ENCODE data around the gene KCNG2.

Gene KCNG2

GRCh38 chr18:79940126-79940813, 142.5 kb downstream of the KCNG2 start:
- Histone ChIP-seq H2AFZ (ENCODE audit: low read depth) (no peak overlapping the region), H3K4me2 (no peak overlapping the region), H3K27me3 (ENCODE audit: insufficient read depth, low read depth) (no peaks in the 10 kb centered on the region), H3K4me3 (IDR thresholded peaks at IDR 0.05; ENCODE audit: insufficient read depth, low read depth, low read length) (no peak overlapping the region), H3K4me1 (ENCODE audit: low read depth, poor library complexity, severe bottlenecking) (no peaks in the 10 kb centered on the region), H4K20me1 (ENCODE audit: insufficient read depth) (no peaks in the 10 kb centered on the region), H3K27ac (no peak overlapping the region), H3K36me3 (ENCODE audit: insufficient read depth) (peaks cover 16% of the 10 kb centered on the region; the same call in 1 of the 2 replicates), H3K9ac (no peak overlapping the region), H3K79me2 (ENCODE audit: insufficient read depth, low read depth) (peaks cover 21% of the 10 kb centered on the region; the same call in 1 of the 2 replicates)
- no peak for TF ChIP-seq CTCF (conservative IDR thresholded peaks at IDR 0.05; ENCODE audit: low read depth, low read length)

- no peaks in the 10 kb centered on the region for H4K20me1 ChIP-seq (ENCODE audit: insufficient read depth)
- no peak overlapping the region for H3K27ac ChIP-seq
- H3K4me3 ChIP-seq (IDR thresholded peaks at IDR 0.05; ENCODE audit: insufficient read depth, low read depth, low read length): no peak overlapping the region
- H3K79me2 ChIP-seq (ENCODE audit: insufficient read depth, low read depth): peaks cover 21% of the 10 kb centered on the region; the same call in 1 of the 2 replicates
- H3K27me3 ChIP-seq (ENCODE audit: insufficient read depth, low read depth): no peaks in the 10 kb centered on the region
- peaks cover 16% of the 10 kb centered on the region; the same call in 1 of the 2 replicates for H3K36me3 ChIP-seq (ENCODE audit: insufficient read depth)
- no peak overlapping the region for H2AFZ ChIP-seq (ENCODE audit: low read depth)
- H3K9ac ChIP-seq: no peak overlapping the region
- no peak for TF ChIP-seq CTCF (conservative IDR thresholded peaks at IDR 0.05; ENCODE audit: low read depth, low read length)
- no peaks in the 10 kb centered on the region for H3K4me1 ChIP-seq (ENCODE audit: low read depth, poor library complexity, severe bottlenecking)
- H3K4me2 ChIP-seq: no peak overlapping the region
Observed at GRCh38 chr18:79940814-79941472, 143.2 kb downstream of the KCNG2 start.

GRCh38 chr18:79941473-79942119, 143.9 kb downstream of the KCNG2 start:
- no peaks in the 10 kb centered on the region for H3K27me3 ChIP-seq (ENCODE audit: insufficient read depth, low read depth)
- no peaks in the 10 kb centered on the region for H4K20me1 ChIP-seq (ENCODE audit: insufficient read depth)
- H3K9ac ChIP-seq: no peak overlapping the region
- no peak overlapping the region for H3K4me3 ChIP-seq (IDR thresholded peaks at IDR 0.05; ENCODE audit: insufficient read depth, low read depth, low read length)
- H3K4me2 ChIP-seq: no peak overlapping the region
- TF ChIP-seq CTCF (conservative IDR thresholded peaks at IDR 0.05; ENCODE audit: low read depth, low read length): no peak
- no peak overlapping the region for H2AFZ ChIP-seq (ENCODE audit: low read depth)
- peaks cover 17% of the 10 kb centered on the region; the same call in 1 of the 2 replicates for H3K79me2 ChIP-seq (ENCODE audit: insufficient read depth, low read depth)
- no peak overlapping the region for H3K27ac ChIP-seq
- H3K4me1 ChIP-seq (ENCODE audit: low read depth, poor library complexity, severe bottlenecking): no peaks in the 10 kb centered on the region
- peaks cover 16% of the 10 kb centered on the region; the same call in 1 of the 2 replicates for H3K36me3 ChIP-seq (ENCODE audit: insufficient read depth)

- Histone ChIP-seq H3K4me1 (ENCODE audit: low read depth, poor library complexity, severe bottlenecking) (no peaks in the 10 kb centered on the region), H3K4me2 (no peak overlapping the region), H2AFZ (ENCODE audit: low read depth) (no peak overlapping the region), H3K9ac (no peak overlapping the region), H3K4me3 (IDR thresholded peaks at IDR 0.05; ENCODE audit: insufficient read depth, low read depth, low read length) (no peak overlapping the region), H3K27ac (no peak overlapping the region), H3K36me3 (ENCODE audit: insufficient read depth) (peaks cover 16% of the 10 kb centered on the region; the same call in 1 of the 2 replicates), H3K79me2 (ENCODE audit: insufficient read depth, low read depth) (peaks cover 11% of the 10 kb centered on the region; the same call in 1 of the 2 replicates), H3K27me3 (ENCODE audit: insufficient read depth, low read depth) (no peaks in the 10 kb centered on the region), H4K20me1 (ENCODE audit: insufficient read depth) (no peaks in the 10 kb centered on the region)
- TF ChIP-seq CTCF (conservative IDR thresholded peaks at IDR 0.05; ENCODE audit: low read depth, low read length): no peak
Observed at GRCh38 chr18:79942211-79942610, 144.5 kb downstream of the KCNG2 start.

Measured in KMS-11 (cell line).